Skin of body (tissue), 2 donors: ENCODE data around the gene SNCG. TPM values are rescaled to one million over a fixed set of nuclear protein-coding genes. Genes with fewer than 3 reads are reported as not detected.

ENCODE experiments used
- DNase-seq: peaks from one replicate; lab custom pipeline; 2025; lab: John Stamatoyannopoulos, UW
- total RNA-seq: library from RNA; depleted of rRNA; stranded (reverse); fragments of >200 nt; gene quantifications from one replicate; pipeline ENCODE4 v1.2.3, GENCODE V29; 2014

SNCG gene
- total RNA-seq, 1 donor from 2014 or later: 7.1 TPM

- DNase-seq: no peak
Observed at GRCh38 chr10:86960003-86960862, 1.8 kb downstream of the SNCG start.

DNA sequence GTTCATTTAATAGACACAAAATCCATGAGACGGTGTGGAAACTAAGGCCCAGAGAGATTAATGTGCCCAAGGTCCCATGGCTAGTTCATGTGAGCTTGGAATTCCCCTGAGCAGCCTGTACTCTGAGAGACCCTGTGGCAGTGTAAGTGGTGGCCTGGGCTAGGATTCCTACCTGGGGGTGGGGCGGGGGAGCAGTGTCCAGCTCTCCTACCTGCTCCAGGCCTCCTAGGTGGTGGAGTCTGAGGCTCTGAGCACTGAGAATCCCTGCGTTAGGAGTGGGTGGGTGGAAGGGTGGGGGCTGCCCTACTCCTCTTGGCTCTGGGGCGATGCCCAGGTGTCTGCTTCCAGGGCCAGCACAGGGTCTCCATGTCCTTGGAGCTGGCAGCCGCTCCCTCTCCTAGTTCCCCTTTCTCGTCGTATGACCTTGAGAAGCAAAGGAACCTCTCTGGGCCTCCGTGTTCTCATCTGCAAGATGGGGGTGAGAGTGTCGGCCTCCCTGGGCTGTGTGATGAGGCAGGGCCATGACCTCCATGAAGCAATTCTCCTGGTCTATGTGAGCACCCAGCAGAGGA is 2.5 kb downstream of the SNCG start:
- DNase-seq: no peak

DNA sequence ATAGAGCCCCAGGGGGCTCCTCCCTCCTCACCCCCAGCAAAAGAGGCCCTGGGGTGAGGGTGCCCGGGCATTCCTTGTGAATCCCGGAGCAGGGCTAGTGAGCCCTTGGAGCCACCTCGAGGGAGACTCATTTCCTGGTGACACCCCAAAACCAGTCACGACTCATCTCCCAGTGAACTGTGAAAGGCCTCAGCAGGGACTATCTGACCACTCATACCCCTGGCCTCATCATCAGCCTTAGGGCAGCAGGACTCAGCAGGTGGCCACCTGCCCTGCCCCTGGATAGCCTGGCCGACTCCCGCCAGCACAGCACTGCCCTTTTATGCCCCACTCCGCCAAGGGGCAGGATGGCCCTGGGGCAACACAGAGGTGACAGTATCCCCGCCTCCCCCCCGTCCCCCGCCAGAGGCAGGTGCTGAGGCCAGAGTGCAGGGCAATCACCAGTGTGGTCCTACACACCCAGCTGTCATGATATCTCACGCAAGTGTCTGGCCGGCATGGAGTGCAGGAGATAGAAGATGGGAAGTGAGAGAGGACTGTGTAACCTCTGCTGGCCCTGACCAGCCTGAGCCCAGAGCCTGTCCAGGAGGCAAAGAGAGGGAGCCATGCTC is 3.2 kb downstream of the SNCG start:
- no peak for DNase-seq

GRCh38 chr10:86962136-86962980 is 4.0 kb downstream of the SNCG start:
- no peak for DNase-seq

- DNase-seq: no peak
Observed at GRCh38 chr10:86962981-86963310, 4.5 kb downstream of the SNCG start.

DNA sequence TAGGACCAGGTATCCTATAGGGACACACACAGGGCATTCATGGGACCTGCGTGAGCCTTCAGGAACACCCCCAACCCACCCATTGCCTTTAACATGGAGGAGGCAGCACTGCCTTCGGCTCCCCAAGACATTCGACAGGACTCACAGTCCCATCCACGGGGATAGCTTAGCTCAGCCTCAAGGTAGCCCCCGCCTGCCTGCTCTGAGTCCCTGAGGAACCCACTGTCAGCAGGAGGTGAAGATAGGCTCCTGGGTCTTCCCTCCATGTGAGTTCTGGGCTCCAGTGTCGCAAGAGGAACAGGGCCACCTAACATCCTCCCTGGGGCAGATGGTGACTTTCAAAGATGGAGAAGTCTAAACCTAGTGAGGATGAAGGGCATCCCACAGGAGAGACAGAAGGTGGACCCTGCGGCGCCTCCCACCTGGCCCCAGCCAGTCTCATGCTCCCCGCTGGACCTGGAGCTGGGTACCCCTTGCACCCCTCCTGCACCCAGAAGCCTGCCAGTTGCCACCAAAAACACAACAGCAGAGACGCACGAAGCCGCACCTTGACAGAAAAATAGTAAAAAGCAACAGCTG is 5.0 kb downstream of the SNCG start:
- no peak for DNase-seq

DNA sequence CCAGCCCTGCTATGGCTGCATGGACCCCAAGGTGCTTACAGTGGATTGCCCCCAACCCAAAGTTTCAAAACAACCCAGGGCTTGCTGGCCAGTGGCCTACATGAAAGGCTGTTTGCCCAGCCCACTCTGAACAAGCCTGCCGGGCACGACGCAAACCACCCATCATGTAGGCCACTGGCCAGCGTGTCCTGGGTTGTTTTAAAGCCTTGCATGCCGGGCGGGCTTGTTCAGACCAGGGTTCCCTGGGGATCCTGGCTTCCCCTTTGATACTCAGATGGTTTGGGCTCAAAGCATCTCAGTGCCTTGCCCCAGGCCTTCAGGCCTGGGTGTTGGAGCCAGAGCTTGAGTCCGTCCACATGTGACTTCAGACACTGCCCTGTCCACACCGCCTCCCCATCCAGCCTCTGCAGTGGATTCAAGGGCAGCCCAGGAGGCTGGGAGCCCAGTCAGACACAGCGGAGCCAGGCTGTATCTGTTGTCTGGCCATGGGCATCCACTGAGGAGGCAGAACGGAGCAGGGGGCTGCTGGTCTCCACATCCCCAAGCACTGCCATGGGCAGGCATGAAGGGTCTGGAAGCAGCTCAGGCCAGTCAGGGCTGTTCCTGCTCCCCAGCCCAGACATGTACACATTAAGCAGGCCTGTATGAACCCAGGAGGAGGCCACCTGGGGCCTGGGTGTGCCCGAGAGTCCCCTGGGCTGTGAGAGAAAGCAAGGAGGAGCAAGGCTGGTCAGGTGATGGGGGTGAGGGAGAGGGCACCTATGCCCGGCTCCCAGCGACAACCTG is 5.9 kb downstream of the SNCG start:
- DNase-seq: no peak

GRCh38 chr10:86964847-86965190 is 6.4 kb downstream of the SNCG start:
- DNase-seq: no peak

DNA sequence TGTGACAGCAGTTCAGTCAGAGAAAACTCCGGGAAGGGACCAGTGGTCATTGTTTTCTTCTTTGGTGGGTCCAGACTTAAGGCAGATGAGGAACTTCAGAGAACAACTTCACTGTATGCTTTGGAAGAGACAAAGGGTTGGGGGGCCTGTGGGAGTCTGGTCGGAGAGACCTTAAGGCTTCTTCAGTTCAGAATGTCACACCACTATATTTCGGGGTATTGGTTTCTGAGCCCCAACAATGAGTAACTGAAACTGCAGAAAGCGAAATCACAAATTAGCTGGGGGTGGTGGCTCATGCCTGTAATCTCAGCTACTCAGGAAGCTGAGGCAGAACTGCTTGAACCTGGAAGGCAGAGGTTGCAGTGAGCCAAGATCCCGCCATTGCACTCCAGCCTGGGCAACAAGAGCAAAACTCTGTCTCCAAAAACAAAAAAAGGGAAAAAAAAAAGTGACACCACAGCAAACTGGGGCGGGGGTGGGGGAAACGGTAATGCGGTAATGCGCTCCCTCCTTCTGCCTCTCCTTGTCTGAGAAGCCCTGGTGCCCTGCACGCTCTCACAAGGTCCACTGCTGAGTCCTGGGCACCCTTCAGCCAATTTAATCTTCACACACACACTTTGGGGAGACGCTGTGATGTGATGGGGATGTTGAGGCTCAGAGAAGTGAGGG is 7.7 kb downstream of the SNCG start:
- no peak for DNase-seq

- DNase-seq: no peak
Observed at GRCh38 chr10:86967481-86967941, 9.1 kb downstream of the SNCG start.

- no peak for DNase-seq
Observed at GRCh38 chr10:86968271-86968993, 10.0 kb downstream of the SNCG start, which contains the start of gene ADIRF. Gene ADIRF (plus strand): TSS chr10:86968482. CDS start chr10:86968545, 63 bp downstream.

DNA sequence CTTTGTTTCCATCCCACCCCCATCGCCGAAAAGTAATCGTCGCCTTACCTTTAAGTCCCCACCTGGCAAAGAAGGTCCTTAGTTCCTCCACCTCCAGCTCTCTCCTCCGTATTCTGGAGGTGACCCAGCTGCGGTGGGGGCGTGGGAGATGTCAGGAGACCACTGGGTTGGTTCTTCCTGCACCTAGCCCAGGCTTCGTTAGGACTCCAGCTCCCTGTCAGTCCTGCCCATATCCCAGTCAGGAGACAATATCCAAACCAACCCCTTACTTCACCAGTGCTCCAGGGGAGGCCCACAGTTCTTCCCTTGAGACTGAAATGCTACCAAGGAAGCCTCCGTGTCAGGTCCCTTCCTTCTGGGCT is 10.6 kb downstream of the SNCG start:
- no peak for DNase-seq

DNA sequence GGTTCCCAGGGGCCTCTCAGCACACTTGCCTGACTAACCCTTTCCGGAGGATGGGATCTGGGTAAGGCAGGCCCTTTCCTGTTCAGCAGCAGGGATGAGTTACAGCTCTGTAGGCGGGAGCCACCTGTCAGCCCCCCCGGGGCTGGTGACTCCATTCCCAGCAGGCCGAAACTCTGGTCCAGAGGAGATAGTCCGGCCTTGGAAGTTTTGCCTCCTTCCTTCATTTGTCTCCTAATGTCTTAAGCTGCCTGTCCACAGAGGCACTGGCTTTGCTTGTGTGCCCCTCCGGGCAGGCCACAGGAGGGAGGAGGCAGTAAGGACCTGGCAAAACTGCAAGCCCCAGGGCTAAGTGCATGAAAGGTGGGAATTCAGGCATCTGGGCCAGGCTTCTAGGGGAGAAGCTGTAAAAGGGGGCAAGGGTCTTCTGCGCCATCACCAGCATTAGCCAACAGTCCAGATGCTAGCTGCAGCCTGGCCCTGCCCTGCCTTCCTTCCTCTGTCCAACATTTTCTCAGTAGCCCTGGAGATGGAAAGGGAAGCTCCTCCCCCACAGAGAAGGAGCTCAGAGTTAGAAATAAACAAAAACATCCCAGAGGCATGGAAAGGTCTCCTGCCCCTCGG is 11.1 kb downstream of the SNCG start:
- no peak for DNase-seq

DNA sequence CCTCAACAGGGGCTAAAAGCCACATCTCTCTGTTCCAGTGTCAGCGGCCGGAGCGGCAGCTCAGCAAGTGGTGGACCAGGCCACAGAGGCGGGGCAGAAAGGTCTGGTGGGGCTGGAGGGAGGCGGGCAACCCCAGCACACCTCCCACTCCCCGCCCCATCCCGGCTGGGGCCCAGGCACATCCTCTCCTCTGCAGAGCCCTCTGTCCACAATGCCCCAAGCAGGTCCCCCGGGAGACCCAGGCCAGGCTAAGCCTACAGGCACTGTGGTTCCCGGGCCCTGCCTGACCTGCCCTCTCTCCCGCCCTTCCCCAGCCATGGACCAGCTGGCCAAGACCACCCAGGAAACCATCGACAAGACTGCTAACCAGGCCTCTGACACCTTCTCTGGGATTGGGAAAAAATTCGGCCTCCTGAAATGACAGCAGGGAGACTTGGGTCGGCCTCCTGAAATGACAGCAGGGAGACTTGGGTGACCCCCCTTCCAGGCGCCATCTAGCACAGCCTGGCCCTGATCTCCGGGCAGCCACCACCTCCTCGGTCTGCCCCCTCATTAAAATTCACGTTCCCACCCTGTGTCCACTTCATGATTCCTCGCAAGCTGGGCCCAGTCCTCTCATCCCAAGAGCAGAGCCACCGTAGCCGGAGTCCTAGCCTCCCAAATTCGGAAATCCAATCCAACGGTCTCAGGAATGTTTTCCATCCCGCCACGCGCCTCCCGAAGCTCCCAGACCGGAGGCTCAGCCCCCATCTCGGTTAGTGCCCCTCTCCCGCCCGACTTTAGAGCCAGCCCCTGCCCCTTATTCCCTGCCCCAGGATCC is 12.0 kb downstream of the SNCG start:
- peak; percentile 80 for DNase-seq

DNA sequence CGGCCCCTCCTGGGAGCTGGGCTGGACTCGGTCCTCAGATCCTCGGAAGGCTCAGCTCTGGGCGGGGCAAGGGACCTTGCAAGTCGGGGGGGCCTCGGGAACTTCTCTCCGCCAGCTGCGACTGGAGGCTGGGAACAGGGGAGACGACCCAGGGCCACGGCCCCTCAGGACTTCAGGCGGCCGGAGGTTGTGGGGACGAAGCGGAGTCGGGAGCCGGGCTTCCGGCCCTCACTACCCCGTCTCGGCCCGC is 12.5 kb downstream of the SNCG start:
- DNase-seq: peak; percentile 81

DNA sequence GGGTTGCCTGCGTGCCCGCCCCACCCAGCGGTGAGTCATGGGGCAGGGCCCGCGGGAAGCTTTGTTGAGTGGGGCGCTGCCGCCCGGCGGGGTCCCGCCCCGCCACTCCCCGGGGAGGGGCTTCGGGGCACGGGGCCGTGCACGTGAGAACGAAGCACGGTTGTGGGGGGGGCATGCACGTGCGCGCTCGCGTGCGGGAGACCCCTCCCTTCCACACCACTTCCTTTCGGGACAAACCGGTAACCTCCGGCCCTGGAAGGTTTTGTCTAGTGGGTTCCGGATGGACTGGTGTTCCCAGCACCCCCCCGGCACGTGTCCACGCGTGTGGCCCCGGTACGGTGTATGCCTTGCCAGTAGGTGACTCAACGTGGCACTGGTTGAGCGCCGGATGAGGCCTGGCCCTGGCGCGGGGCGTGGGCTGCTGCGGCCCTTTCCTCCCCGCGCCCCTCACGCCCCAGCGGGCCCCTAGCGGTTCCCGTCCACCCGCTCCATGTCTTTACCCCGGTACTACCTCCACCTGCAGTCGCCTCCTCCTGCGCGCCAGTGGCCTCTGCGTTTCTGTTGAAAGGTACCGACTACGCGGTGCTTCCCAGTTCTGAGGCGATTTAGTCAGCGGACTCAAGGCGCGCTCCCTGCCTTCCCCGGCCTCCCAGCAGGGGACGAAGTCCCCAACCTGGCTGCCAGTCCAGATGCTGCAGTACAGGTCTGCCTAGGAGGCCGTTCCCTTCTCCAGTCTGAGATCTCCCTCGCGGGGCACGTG is 13.0 kb downstream of the SNCG start:
- peak; percentile 81 for DNase-seq

- no peak for DNase-seq
Observed at GRCh38 chr10:86972613-86973380, 14.4 kb downstream of the SNCG start.
